ENCODE results near the gene FZR1.

DNA sequence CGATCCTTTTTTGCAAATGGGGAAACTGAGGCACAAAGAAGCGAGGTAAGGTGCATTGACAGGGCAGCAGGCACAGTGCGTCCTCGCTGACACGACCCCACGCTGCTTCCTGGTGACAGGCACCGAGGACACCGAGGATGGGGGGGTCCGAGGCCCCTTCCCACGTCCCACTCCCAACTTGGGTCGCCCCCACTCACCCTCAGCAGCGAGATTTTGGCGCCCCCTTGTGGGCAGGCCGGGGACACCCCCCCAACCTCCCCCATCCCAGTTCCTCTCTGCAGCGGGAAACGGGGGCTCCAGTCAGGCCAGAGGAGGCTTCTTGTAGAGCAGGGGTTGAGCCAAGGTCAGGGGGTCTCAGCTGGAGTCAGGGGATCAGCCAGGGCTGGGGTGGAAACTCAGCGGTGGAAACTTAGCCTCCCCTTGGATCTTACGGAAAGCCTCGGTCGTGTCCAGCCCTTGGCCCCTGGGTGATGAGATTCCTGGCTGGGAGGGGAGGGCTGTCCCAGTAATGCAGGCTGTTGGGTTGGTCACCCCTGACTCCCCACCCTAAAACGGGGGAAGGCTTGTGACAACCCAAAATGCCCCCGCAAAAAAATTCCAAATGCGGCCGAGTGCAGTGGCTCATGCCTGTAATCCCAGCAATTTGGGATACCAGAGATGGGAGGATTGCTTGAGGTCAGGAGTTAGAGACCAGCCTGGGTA is 34.0 kb upstream of the FZR1 start:
- TF ChIP-seq POLR2A (IDR thresholded peaks at IDR 0.05; ENCODE audit: low read length): no peak
- TF ChIP-seq KDM1A (IDR thresholded peaks at IDR 0.05; ENCODE audit: low read depth): no peak

Measured in A549 (cell line).